Memory B cell (primary cell): ENCODE measurements around the gene PDE8B.
A peak's percentile ranks its signal among the peaks of the same experiment; 100 is the strongest.

Experiments used
- ATAC-seq: fragments of 150-1000 bp; cut with Tn5 transposase; 2 replicates; pipeline ENCODE4 v1.10.0; 2021; ENCODE audit warnings: low read depth, mild to moderate bottlenecking, moderate library complexity
- DNase-seq, 2 donors: peaks; one replicate each; pipeline ENCODE4 v3.0.0; 2022; ENCODE audit warnings: low spot score in 2 of 2
- H3K27ac Mint-ChIP-seq: one replicate; pipeline ENCODE4 v1.8.0; 2022; ENCODE audit warnings: mild to moderate bottlenecking, moderate library complexity, mixed read lengths
- H3K27me3 Mint-ChIP-seq: one replicate; pipeline ENCODE4 v1.8.0; 2022; ENCODE audit warnings: mixed read lengths
- H3K36me3 Mint-ChIP-seq: one replicate; pipeline ENCODE4 v1.8.0; 2022; ENCODE audit warnings: mild to moderate bottlenecking, mixed read lengths
- H3K4me1 Mint-ChIP-seq: one replicate; pipeline ENCODE4 v1.8.0; 2022; ENCODE audit warnings: mixed read lengths
- H3K4me3 Mint-ChIP-seq: one replicate; pipeline ENCODE4 v1.8.0; 2022; ENCODE audit warnings: mild to moderate bottlenecking, moderate library complexity, mixed read lengths
- H3K9me3 Mint-ChIP-seq: one replicate; pipeline ENCODE4 v1.8.0; 2022; ENCODE audit warnings: mixed read lengths

PDE8B gene

GRCh38 chr5:77209495-77210090 is 887 bp upstream of the PDE8B start:
- H3K36me3 Mint-ChIP-seq, result no peaks in the 10 kb centered on the region
- no peak overlapping the region for H3K27ac Mint-ChIP-seq
- peaks cover 11% of the 10 kb centered on the region for H3K4me1 Mint-ChIP-seq
- ATAC-seq (no peak), DNase-seq (no peak)
- no peaks in the 10 kb centered on the region for H3K9me3 Mint-ChIP-seq
- H3K27me3 Mint-ChIP-seq, result peaks cover 28% of the 10 kb centered on the region
- peak overlapping the region; percentile 86 for H3K4me3 Mint-ChIP-seq

GRCh38 chr5:77210964-77211690 is 647 bp downstream of the PDE8B start:
- Mint-ChIP-seq H3K4me1 (peaks cover 11% of the 10 kb centered on the region), H3K4me3 (peak overlapping the region; percentile 35), H3K27ac (no peak overlapping the region), H3K27me3 (peaks cover 32% of the 10 kb centered on the region), H3K36me3 (no peaks in the 10 kb centered on the region), H3K9me3 (no peaks in the 10 kb centered on the region)
- ATAC-seq, result no peak
- DNase-seq, result no peak

GRCh38 chr5:77211691-77212047 is 1.2 kb downstream of the PDE8B start:
- Mint-ChIP-seq H3K9me3 (no peaks in the 10 kb centered on the region), H3K36me3 (no peaks in the 10 kb centered on the region), H3K27me3 (peaks cover 29% of the 10 kb centered on the region), H3K4me1 (peaks cover 11% of the 10 kb centered on the region), H3K4me3 (peak overlapping the region; percentile 35), H3K27ac (no peak overlapping the region)
- ATAC-seq (no peak), DNase-seq (no peak)

GRCh38 chr5:77213601-77214000 is 3.1 kb downstream of the PDE8B start:
- Mint-ChIP-seq H3K27me3 (peaks cover 31% of the 10 kb centered on the region), H3K4me1 (peaks cover 11% of the 10 kb centered on the region), H3K27ac (no peak overlapping the region), H3K4me3 (no peak overlapping the region), H3K9me3 (no peaks in the 10 kb centered on the region), H3K36me3 (no peaks in the 10 kb centered on the region)
- ATAC-seq (no peak), DNase-seq (no peak)

- Mint-ChIP-seq H3K4me3 (no peak overlapping the region), H3K36me3 (no peaks in the 10 kb centered on the region), H3K27me3 (peaks cover 32% of the 10 kb centered on the region), H3K27ac (no peak overlapping the region), H3K4me1 (peaks cover 11% of the 10 kb centered on the region), H3K9me3 (no peaks in the 10 kb centered on the region)
- ATAC-seq, result no peak
- no peak for DNase-seq
Observed at GRCh38 chr5:77214151-77214550, 3.7 kb downstream of the PDE8B start.

GRCh38 chr5:77218263-77218662 is 7.8 kb downstream of the PDE8B start:
- H3K27ac Mint-ChIP-seq, result no peak overlapping the region
- no peak overlapping the region for H3K4me3 Mint-ChIP-seq
- H3K36me3 Mint-ChIP-seq, result no peaks in the 10 kb centered on the region
- ATAC-seq (no peak), DNase-seq (no peak)
- no peaks in the 10 kb centered on the region for H3K4me1 Mint-ChIP-seq
- H3K27me3 Mint-ChIP-seq, result peaks cover 19% of the 10 kb centered on the region
- no peaks in the 10 kb centered on the region for H3K9me3 Mint-ChIP-seq

GRCh38 chr5:77221115-77221514 is 10.6 kb downstream of the PDE8B start:
- ATAC-seq (no peak), DNase-seq (no peak)
- Mint-ChIP-seq H3K4me3 (no peak overlapping the region), H3K27me3 (peaks cover 12% of the 10 kb centered on the region), H3K36me3 (no peaks in the 10 kb centered on the region), H3K27ac (no peak overlapping the region), H3K9me3 (no peaks in the 10 kb centered on the region), H3K4me1 (no peaks in the 10 kb centered on the region)

- H3K9me3 Mint-ChIP-seq, result no peaks in the 10 kb centered on the region
- no peak overlapping the region for H3K4me3 Mint-ChIP-seq
Observed at GRCh38 chr5:77222722-77223121, 12.2 kb downstream of the PDE8B start.

GRCh38 chr5:77223653-77224052 is 13.2 kb downstream of the PDE8B start:
- peaks cover 10% of the 10 kb centered on the region for H3K27me3 Mint-ChIP-seq
- no peaks in the 10 kb centered on the region for H3K36me3 Mint-ChIP-seq
- H3K27ac Mint-ChIP-seq, result no peak overlapping the region
- no peak for ATAC-seq
- H3K4me1 Mint-ChIP-seq, result no peaks in the 10 kb centered on the region
- H3K4me3 Mint-ChIP-seq, result no peak overlapping the region
- no peak for DNase-seq
- no peaks in the 10 kb centered on the region for H3K9me3 Mint-ChIP-seq

More at GRCh38 chr5:77222722-77223121, 12.2 kb downstream of the PDE8B start:
- ATAC-seq, result no peak
- Mint-ChIP-seq H3K27ac (no peak overlapping the region), H3K4me1 (no peaks in the 10 kb centered on the region), H3K36me3 (no peaks in the 10 kb centered on the region), H3K27me3 (peaks cover 10% of the 10 kb centered on the region)
- DNase-seq, result no peak

- DNase-seq (no peak), ATAC-seq (no peak)
- Mint-ChIP-seq H3K9me3 (no peaks in the 10 kb centered on the region), H3K27ac (no peak overlapping the region), H3K4me3 (no peak overlapping the region), H3K27me3 (peaks cover 6% of the 10 kb centered on the region), H3K36me3 (no peaks in the 10 kb centered on the region), H3K4me1 (no peaks in the 10 kb centered on the region)
Observed at GRCh38 chr5:77224672-77225355, 14.3 kb downstream of the PDE8B start.

- H3K36me3 Mint-ChIP-seq, result no peaks in the 10 kb centered on the region
- no peak overlapping the region for H3K4me3 Mint-ChIP-seq
- no peak overlapping the region for H3K27ac Mint-ChIP-seq
- ATAC-seq (no peak), DNase-seq (no peak)
- H3K9me3 Mint-ChIP-seq, result no peaks in the 10 kb centered on the region
- H3K27me3 Mint-ChIP-seq, result peaks cover 6% of the 10 kb centered on the region
- H3K4me1 Mint-ChIP-seq, result no peaks in the 10 kb centered on the region
Observed at GRCh38 chr5:77225531-77225930, 15.1 kb downstream of the PDE8B start.

- Mint-ChIP-seq H3K4me1 (peaks cover 3% of the 10 kb centered on the region), H3K27ac (no peak overlapping the region), H3K4me3 (no peak overlapping the region), H3K36me3 (no peaks in the 10 kb centered on the region), H3K27me3 (peaks cover 2% of the 10 kb centered on the region), H3K9me3 (no peaks in the 10 kb centered on the region)
- no peak for DNase-seq
- no peak for ATAC-seq
Observed at GRCh38 chr5:77229887-77230286, 19.4 kb downstream of the PDE8B start.

- Mint-ChIP-seq H3K27ac (no peak overlapping the region), H3K4me3 (no peak overlapping the region), H3K4me1 (peaks cover 3% of the 10 kb centered on the region), H3K36me3 (no peaks in the 10 kb centered on the region), H3K9me3 (no peaks in the 10 kb centered on the region), H3K27me3 (no peaks in the 10 kb centered on the region)
- no peak for DNase-seq
- peak; percentile 32 for ATAC-seq
Observed at GRCh38 chr5:77230727-77231470, 20.4 kb downstream of the PDE8B start.
